CD1c-positive myeloid dendritic cell (primary cell): Measurements from ENCODE around the gene NHERF2.

Experiments used
- DNase-seq: peaks from one replicate; pipeline ENCODE4 v3.0.0-alpha.2; 2016; ENCODE audit errors: extremely low spot score

Gene NHERF2

GRCh38 chr16:2082983-2083364, 56.3 kb downstream of the NHERF2 start:
- no peak for DNase-seq

GRCh38 chr16:2083409-2083808, 56.7 kb downstream of the NHERF2 start:
- DNase-seq, result no peak

- DNase-seq, result no peak
Measured at GRCh38 chr16:2083876-2084780, 57.4 kb downstream of the NHERF2 start.

- DNase-seq, result no peak
Measured at GRCh38 chr16:2084895-2085625, 58.4 kb downstream of the NHERF2 start.

- DNase-seq, result no peak
Measured at GRCh38 chr16:2085669-2086068, 59.0 kb downstream of the NHERF2 start.

DNA sequence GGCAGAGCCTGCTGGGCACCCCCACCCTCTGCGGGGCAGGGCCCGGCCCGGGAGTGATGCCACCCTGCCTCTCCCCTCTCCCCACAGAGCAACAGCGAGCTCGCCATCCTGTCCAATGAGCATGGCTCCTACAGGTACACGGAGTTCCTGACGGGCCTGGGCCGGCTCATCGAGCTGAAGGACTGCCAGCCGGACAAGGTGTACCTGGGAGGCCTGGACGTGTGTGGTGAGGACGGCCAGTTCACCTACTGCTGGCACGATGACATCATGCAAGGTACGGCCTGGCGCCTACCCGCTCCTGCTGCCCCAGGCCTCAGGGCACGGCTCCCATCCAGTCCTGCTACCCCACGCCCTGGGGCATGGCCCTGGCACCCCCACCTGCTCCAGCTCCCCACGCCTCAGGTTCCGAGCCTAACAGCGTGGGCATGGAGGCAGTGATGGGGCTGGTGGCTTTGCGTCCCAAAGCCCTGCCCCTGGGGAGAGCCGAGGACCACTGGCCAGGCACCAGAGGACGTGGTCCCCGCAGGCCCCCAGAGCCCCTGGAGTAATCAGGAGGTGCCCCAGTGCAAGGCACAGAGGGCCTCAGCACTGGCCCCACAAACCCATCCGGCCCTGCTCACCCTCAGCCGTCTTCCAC, 59.5 kb downstream of the NHERF2 start:
- DNase-seq, result no peak

DNA sequence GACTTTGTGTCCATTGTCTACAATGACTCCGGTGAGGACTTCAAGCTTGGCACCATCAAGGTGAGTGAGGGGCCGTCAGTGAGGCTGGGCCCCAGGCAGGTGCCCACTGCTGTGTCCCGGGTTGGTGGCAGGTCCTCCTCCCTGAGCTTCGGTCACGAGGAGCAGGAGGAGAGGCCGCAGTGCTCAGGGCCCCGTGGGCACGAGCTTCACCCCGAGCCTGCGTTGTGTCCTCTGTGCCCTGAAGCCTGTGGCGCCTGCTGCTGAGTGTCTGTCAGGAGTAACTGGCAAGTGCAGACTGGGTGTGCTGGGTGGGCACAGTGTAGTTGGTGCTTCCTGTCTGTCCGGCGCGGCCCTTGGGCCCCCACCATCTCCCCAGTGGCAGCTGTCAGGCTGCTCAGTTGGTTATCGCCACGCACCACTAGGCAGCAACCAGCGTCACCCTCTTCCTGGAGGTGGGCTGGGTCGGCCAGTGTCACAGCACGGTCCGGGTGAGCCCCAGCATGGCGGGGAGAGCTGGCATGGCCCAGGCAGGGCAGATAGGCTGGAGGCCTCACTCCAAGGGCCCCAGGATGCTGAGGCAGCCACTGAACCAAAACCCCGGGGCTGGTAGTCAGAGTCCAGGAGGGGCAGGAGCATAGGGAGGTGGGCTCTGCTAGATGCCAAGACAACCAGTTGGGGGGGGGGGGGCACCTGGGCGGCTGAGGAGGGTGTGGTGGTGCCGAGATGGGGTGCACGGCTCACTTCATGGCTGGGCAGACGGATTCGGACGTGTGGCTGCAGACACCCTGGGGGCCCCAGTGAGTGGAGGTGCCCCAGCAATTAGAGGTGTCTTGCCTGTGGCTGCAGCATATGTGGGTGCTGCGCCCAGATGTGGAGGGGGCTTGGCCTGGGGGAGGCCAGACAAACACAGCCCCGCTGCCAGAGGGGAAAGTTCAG, 60.4 kb downstream of the NHERF2 start:
- no peak for DNase-seq

DNA sequence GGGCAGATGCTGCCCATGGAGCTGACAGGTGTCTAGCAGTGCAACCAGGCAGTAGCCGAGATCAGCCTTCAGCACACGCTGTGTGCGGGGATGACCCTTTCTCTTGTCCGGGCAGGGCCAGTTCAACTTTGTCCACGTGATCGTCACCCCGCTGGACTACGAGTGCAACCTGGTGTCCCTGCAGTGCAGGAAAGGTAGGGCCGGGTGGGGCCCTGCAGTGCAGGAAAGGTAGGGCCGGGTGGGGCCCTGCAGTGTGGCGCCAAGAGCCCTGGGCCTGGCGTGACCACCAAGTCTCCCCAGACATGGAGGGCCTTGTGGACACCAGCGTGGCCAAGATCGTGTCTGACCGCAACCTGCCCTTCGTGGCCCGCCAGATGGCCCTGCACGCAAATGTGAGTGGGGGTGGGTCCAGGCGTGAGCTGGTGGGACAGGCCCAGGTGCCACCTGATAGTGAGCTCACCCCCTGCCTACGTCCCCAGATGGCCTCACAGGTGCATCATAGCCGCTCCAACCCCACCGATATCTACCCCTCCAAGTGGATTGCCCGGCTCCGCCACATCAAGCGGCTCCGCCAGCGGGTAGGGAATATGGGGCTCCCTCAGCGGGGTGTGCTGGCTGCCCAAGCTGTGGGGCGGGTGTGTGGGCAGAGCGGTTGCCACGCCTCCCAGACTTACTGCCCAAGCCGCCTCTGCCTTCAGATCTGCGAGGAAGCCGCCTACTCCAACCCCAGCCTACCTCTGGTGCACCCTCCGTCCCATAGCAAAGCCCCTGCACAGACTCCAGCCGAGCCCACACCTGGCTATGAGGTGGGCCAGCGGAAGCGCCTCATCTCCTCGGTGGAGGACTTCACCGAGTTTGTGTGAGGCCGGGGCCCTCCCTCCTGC, 61.3 kb downstream of the NHERF2 start:
- no peak for DNase-seq
